ENCODE results near the gene SNX4.

DNA sequence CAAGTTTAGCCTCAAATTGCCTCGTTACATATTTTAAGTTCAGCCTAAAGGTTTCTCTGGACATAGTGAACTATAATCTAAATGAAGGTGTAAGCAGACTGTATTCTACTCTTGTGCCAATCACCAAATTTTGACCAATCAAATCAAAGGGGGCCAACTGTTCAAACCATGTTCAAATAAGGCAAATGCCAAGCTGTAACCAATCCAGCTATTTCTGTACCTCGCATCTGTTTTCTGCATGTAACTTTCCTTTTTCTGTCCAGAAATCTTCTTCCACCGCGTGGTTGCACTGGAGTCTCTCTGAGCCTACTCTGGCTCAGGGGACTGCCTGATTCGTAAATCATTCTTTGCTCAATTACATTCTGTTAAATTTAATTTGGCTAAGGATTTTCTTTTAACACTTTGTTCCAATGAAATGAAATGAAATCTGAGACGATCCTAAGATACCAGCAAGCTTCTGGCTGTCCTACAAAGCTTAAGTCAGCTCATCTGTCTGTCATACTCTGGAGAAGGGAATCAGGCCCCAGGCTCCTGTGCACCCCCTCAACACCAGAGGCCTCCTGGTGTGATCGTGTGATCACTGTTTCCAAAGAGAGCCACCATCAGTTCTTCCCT lies 91.7 kb downstream of the SNX4 start:
- TF ChIP-seq POLR2A (IDR thresholded peaks at IDR 0.05): no peak
- no peak for TF ChIP-seq CTCF (IDR thresholded peaks at IDR 0.05)

Data from right lobe of liver (tissue), 4 donors.